Activated CD4-positive, CD25-positive, alpha-beta regulatory T cell (primary cell): ENCODE measurements around the gene ADAMTS14.

ENCODE experiments used
- DNase-seq, 4 experiments: peaks; one replicate each; lab custom pipeline; 2025; lab: John Stamatoyannopoulos, UW

ADAMTS14 gene

GRCh38 chr10:70729763-70730357 lies 57.6 kb downstream of the ADAMTS14 start:
- no peak for DNase-seq

GRCh38 chr10:70730955-70731354 lies 58.6 kb downstream of the ADAMTS14 start:
- DNase-seq: no peak

GRCh38 chr10:70732569-70732968 lies 60.3 kb downstream of the ADAMTS14 start:
- DNase-seq: no peak

- DNase-seq: no peak
Observed at GRCh38 chr10:70733051-70733450, 60.7 kb downstream of the ADAMTS14 start.

- DNase-seq: no peak
Observed at GRCh38 chr10:70735161-70735560, 62.9 kb downstream of the ADAMTS14 start.

- no peak for DNase-seq
Observed at GRCh38 chr10:70736525-70736924, 64.2 kb downstream of the ADAMTS14 start.

GRCh38 chr10:70737250-70737649 lies 64.9 kb downstream of the ADAMTS14 start:
- no peak for DNase-seq

- DNase-seq: no peak
Observed at GRCh38 chr10:70738006-70738760, 65.9 kb downstream of the ADAMTS14 start.

GRCh38 chr10:70738761-70739121 lies 66.4 kb downstream of the ADAMTS14 start:
- DNase-seq: no peak

- DNase-seq: no peak
Observed at GRCh38 chr10:70740406-70741288, 68.3 kb downstream of the ADAMTS14 start.

GRCh38 chr10:70742537-70743429 lies 70.5 kb downstream of the ADAMTS14 start:
- DNase-seq: no peak

- no peak for DNase-seq
Observed at GRCh38 chr10:70743430-70743788, 71.1 kb downstream of the ADAMTS14 start.

- DNase-seq: no peak
Observed at GRCh38 chr10:70743879-70744278, 71.6 kb downstream of the ADAMTS14 start.

- DNase-seq: no peak
Observed at GRCh38 chr10:70744617-70745143, 72.4 kb downstream of the ADAMTS14 start.

- no peak for DNase-seq
Observed at GRCh38 chr10:70745555-70745954, 73.2 kb downstream of the ADAMTS14 start.

- no peak for DNase-seq
Observed at GRCh38 chr10:70747192-70747965, 75.1 kb downstream of the ADAMTS14 start.

GRCh38 chr10:70748305-70748704 lies 76.0 kb downstream of the ADAMTS14 start:
- DNase-seq: no peak

- DNase-seq: no peak
Observed at GRCh38 chr10:70748801-70749573, 76.7 kb downstream of the ADAMTS14 start.

GRCh38 chr10:70749756-70750155 lies 77.5 kb downstream of the ADAMTS14 start:
- no peak for DNase-seq

GRCh38 chr10:70750156-70750703 lies 77.9 kb downstream of the ADAMTS14 start:
- no peak for DNase-seq
